H1 (cell line): Measurements from ENCODE around the gene OSMR. TPM values are rescaled to one million over a fixed set of nuclear protein-coding genes. Genes with fewer than 3 reads are reported as not detected.

ENCODE experiments used
- CEBPB ChIP-seq: IDR thresholded peaks from 2 replicates; pipeline ENCODE4 v1.6.1; 2012; ENCODE audit warnings: low read depth, low read length
- KDM4A ChIP-seq: IDR thresholded peaks from one replicate; pipeline ENCODE4 v1.7.1; 2012; ENCODE audit warnings: low read depth, mild to moderate bottlenecking, moderate library complexity, low read length, inconsistent platforms; ENCODE audit not compliant: severe bottlenecking
- PHF8 ChIP-seq: fragments of 200-600 bp; sonication (generic); conservative IDR thresholded peaks from 2 replicates; pipeline ENCODE4 v1.7.1; 2012; ENCODE audit warnings: low read depth, mild to moderate bottlenecking, inconsistent platforms, low read length, moderate library complexity
- polyA plus RNA-seq, 7 experiments: library from polyadenylated mRNA; depleted of rRNA in 3 of 7; stranded (reverse) in 5 of 7; unstranded in 2 of 7; fragments of >200 nt in 5 of 7; fragments of 200-250 nt in 2 of 7; gene quantifications; 1 replicate in 5 of 7; 2 replicates in 1 of 7; 4 replicates in 1 of 7; pipeline versions ENCODE4 v1.2.1 to v1.2.3, GENCODE V29; 2011 to 2013; ENCODE audit warnings: missing spikeins in 2 of 7, mixed read lengths in 2 of 7
- total RNA-seq: library from RNA; stranded (reverse); fragmentation: NEBNext Ultra II Directional; extraction: Animal tissue kit (Norgen Biotek cat#: 25700); gene quantifications from 2 replicates; pipeline ENCODE4 v1.2.1, GENCODE V29; 2021
- TF ChIP-seq, protein P1 (sequence below): IDR thresholded peaks from 2 replicates; pipeline ENCODE4 v1.6.1; 2012; ENCODE audit warnings: low read length, inconsistent platforms

The OSMR gene
- total and polyA plus RNA-seq, 2 of the 8 experiments (the other 6 are each of a cell fraction or from before 2014, with no cell fraction given): 2.3 to 2.6 TPM

DNA sequence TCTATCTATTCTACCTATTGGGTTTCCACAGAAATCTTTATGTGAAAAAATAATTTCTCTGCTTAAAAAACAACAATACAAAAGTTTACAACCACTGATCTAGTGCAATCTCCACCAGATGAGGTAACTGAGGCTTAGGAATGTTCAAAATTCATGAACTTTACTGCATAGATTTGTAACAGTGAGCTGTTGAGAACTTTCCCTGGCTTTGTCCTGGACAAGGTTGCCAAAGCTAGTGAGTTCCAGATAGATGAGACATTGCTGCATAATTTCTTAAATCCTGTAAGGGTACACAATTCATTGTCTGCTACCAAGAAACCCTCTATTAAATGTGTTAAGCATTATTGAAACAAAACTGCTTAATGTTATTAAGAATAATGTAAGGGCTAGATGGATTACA, 102.7 kb downstream of the OSMR start (continued):
- TF ChIP-seq, protein P1, sequence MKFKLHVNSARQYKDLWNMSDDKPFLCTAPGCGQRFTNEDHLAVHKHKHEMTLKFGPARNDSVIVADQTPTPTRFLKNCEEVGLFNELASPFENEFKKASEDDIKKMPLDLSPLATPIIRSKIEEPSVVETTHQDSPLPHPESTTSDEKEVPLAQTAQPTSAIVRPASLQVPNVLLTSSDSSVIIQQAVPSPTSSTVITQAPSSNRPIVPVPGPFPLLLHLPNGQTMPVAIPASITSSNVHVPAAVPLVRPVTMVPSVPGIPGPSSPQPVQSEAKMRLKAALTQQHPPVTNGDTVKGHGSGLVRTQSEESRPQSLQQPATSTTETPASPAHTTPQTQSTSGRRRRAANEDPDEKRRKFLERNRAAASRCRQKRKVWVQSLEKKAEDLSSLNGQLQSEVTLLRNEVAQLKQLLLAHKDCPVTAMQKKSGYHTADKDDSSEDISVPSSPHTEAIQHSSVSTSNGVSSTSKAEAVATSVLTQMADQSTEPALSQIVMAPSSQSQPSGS: no peak
- TF ChIP-seq PHF8 (no peak), CEBPB (no peak), KDM4A (no peak)
